ENCODE results near the gene CHFR.
"Not testable (repeated sequence)": the region's sequence is repeated elsewhere in the genome, so short reads cannot be mapped to it uniquely, and the experiment has no call there.

CHFR gene, protein sequence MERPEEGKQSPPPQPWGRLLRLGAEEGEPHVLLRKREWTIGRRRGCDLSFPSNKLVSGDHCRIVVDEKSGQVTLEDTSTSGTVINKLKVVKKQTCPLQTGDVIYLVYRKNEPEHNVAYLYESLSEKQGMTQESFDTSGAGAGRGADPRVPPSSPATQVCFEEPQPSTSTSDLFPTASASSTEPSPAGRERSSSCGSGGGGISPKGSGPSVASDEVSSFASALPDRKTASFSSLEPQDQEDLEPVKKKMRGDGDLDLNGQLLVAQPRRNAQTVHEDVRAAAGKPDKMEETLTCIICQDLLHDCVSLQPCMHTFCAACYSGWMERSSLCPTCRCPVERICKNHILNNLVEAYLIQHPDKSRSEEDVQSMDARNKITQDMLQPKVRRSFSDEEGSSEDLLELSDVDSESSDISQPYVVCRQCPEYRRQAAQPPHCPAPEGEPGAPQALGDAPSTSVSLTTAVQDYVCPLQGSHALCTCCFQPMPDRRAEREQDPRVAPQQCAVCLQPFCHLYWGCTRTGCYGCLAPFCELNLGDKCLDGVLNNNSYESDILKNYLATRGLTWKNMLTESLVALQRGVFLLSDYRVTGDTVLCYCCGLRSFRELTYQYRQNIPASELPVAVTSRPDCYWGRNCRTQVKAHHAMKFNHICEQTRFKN

GRCh38 chr12:132887513-132888351, at the start of gene CHFR:
CHFR (minus strand) TSS chr12:132887605; CDS start chr12:132887328, 277 bp downstream.
- peak; percentile 97 for DNase-seq

- DNase-seq, result not testable (repeated sequence)
Measured at GRCh38 chr12:132936921-132937320, 49.5 kb upstream of the CHFR start.

DNA sequence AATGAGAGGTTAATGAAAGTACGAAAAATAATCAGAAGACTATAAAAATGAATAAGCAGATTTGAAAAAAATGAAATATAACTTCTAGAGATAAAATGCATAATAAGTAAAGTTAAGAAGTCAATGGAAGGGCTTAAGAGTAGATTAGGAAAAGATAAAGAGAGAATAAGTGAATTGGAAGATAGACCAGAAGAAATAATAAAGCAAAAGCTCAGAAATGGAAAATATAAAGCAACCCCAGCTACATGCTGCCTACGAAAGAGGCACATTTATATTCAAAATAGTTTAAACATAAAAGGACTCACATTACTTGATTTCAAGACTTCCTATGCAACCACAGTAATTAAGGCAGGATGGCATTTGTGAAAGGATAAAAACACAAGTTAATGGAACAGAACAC, 48.8 kb upstream of the CHFR start:
- DNase-seq, result no peak

DNA sequence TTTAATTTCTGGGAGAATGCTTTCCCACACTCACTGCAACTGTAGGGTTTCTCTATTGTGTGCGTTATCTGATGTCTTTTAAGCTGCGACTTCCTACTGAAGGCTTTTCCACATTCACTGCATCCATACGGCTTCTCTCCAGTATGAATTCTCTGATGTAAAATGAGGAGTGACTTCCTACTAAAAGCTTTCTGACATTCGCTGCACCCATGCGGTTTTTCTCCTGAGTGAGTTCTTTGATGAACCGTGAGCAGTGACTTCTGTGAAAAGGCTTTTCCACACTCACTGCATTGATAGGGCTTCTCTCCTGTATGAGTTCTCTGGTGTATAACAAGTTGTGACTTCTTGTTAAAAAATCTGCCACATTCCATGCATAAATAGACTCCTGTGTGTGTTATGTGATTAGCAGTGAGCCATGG, 39.0 kb upstream of the CHFR start:
- no peak for DNase-seq

GRCh38 chr12:132925597-132926414, 38.4 kb upstream of the CHFR start:
- no peak for DNase-seq

DNA sequence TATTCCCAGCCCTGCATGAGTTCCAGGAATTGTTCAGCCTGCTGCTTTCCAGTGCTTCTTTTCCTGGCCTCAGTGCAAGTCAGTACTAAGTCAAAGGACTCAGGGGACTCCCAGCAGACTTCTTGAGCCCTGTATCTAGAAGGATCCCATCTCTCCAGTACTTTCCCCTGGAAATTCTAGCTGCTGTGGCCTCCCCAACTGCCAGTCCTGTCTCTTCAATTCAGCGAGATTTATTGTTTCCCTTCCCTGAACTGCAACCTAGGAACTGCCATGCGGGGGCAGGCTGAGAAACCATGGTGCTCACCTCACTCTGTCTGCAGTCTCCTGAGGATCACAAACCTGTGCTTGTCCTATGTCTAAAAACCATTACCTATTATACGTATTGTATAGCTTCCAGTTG, 37.0 kb upstream of the CHFR start:
- DNase-seq, result no peak

DNA sequence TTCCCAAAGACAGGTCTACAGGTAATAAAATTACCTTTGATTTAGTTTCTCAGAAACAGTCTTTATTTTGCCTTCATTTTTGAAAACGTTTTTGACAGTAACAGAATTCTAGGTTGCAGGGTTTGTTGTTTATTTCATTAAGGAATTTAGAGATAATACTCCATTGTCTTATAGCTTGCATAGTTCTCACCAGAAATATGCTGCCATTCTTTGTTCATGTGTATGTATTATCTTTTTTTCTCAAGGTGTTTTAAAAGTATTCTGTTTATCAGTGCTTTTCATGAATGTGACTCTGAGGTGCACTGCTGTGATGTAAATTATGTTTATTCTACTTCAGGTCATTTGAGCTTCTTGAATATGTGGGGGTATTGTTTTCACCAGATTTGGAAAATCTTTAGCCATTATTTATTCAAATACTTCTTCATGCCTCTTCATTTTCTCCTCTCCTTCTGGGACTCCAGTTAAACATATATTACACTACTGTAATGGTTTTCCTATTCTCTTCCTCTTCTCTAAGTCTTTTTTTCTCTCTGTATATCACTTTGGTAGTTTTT, 36.0 kb upstream of the CHFR start:
- no peak for DNase-seq

DNA sequence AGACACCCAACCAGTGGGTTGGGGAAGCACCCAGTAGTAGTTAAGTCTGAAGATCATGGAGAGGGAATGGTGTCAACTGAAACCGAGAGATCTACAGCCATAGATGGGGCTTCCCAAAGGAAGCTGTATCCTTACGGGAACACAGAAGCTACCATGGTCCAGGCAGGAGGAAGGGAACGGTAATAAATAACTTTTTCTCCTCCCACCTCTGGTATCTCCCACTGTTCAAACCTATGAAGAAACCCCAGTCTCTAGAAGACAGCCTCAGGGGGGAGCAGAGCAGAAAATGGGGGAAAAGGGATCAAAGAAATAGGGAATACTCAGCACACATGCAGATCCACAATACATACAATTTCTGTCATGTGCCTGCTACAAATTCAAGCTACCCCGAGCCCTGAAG, 35.3 kb upstream of the CHFR start:
- no peak for DNase-seq

GRCh38 chr12:132921685-132922084, 34.3 kb upstream of the CHFR start:
- no peak for DNase-seq

DNA sequence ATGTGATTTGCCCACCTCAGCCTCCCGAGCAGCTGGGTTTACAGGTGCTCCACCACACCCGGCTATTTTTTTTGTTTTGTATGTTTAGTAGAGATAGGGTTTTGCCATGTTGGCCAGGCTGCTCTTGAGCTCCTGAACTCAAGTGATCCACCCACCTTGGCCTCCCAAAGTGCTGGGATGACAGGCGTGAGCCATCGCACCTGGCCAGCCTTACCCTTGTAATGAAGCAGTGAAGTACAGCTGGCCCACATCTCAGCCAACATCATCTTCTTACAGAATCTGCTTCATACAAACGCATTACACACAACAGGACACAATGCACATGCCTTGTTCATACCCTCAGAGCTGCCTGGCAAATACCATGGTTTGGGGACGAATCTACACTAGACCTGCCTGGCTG, 31.3 kb upstream of the CHFR start:
- no peak for DNase-seq

GRCh38 chr12:132909030-132909368, 21.6 kb upstream of the CHFR start:
- DNase-seq, result no peak

DNA sequence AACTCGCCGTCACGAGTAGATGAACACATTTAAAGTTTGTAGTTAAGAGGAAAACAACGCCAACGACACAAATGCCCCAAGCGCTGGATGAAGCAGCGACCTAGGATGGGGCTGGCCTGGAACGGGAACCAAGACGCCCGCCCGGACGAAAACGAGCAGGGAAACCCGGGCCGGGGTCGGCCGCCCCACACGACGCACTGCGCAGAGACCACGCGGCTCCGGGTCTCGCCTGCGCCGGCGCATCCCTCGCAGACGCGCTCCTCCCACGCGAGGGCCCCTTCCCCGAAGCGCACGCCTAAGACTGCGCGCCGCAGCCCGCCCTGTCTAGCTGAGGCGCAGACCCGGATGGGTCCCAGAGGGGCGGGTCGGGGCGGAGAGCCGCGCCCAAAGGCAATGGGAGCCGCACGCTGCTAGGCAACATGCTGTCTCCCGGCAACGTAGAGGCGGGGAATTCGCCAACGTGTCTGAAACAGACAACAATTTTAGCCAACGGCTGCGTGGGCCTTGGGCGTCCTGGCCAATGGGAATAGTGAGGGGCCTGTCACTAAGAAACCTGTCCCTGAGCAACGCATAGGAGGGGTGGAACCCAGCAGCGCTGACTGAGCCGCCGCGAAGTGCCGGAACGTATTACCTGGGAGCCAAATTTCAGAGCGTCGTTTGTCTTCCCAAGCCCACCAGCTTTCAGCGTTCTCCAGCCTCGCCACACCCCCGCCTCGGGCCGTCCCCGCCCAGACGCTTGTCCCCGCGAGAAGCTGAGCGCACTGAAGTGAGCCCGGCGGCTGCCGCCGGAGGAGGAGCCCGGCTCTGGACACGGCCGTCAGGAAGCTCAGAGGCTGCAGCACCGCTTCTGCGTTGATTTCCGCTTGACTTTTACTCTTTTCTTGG, 21.0 kb upstream of the CHFR start:
- peak; percentile 94 for DNase-seq

- not testable (repeated sequence) for DNase-seq
Measured at GRCh38 chr12:132907789-132908144, 20.4 kb upstream of the CHFR start.

GRCh38 chr12:132907216-132907615, 19.8 kb upstream of the CHFR start:
- no peak for DNase-seq

GRCh38 chr12:132904718-132905328, 17.4 kb upstream of the CHFR start:
- DNase-seq, result peak; percentile 86

GRCh38 chr12:132899033-132899432, 11.6 kb upstream of the CHFR start:
- DNase-seq, result no peak

- DNase-seq, result no peak
Measured at GRCh38 chr12:132888852-132889251, 1.4 kb upstream of the CHFR start.

- peak; percentile 24 for DNase-seq
Measured at GRCh38 chr12:132886529-132887477, 602 bp downstream of the CHFR start.

- no peak for DNase-seq
Measured at GRCh38 chr12:132881818-132882217, 5.6 kb downstream of the CHFR start.

DNA sequence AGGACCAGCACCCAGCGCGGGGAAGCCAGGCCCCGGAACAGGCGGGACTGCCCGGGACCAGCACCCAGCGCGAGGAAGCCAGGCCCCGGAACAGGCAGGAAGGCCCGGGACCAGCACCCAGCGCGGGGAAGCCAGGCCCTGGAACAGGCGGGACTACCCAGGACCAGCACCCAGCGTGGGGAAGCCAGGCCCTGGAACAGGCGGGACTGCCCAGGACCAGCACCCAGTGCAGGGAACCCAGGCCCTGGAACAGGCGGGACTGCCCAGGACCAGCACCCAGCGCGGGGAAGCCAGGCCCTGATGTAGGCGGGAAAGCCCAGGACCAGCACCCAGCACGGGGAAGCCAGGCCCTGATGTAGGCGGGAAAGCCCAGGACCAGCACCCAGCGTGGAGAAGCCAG, 12.8 kb downstream of the CHFR start:
- DNase-seq, result not testable (repeated sequence)

All from activated CD4-positive, alpha-beta T cell treated with anti-CD3 and anti-CD28 coated beads, Interleukin-2, Interleukin-6, amounts not matched to agents 100 ng/mL and 50 ng/mL, durations not matched to agents 16 hours and 8 hours (primary cell).